ENCODE results near the gene HBA2. TPM values are rescaled to one million over a fixed set of nuclear protein-coding genes. Genes with fewer than 3 reads are reported as not detected.
"Not testable (repeated sequence)": the region's sequence is repeated elsewhere in the genome, so short reads cannot be mapped to it uniquely, and the experiment has no call there.

The HBA2 gene
- total RNA-seq, 1 donor: 22.1 TPM

DNA sequence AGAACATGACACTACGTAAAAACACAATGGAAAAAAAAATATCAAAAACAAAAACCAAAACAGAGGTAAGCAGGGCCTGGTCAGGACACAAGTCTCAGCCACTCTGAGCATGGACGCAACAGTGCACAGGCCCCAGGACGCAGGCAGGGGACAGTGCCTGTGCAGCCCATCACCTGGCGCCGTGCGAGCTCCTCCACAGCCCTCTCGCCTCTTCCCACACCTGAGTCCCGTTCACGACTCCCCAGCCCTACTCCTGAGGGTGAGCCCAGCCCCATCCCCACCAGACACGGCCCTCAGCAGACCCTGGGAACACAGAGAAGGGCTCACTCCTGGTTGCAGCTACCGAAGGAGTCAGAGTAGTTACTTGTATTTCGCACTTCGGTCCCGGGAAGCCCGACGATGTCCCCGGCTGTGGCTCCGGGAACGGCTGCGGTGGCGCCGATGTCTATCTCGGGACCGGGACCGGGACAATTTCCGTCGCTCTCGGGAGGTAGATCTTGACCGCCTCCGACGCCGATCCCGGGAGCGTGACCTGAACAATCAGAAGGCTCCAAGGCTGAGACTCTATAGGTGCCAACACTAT is 17.0 kb downstream of the HBA2 start:
- H3K4me1 ChIP-seq (ENCODE audit: insufficient read depth, low read length): no peaks in the 10 kb centered on the region
- no peaks in the 10 kb centered on the region for H3K27me3 ChIP-seq (ENCODE audit: insufficient read depth, low read length)
- no peaks in the 10 kb centered on the region for H3K9me3 ChIP-seq (ENCODE audit: low read depth, low read length)
- H3K4me3 ChIP-seq (ENCODE audit: low read length): no peak overlapping the region

DNA sequence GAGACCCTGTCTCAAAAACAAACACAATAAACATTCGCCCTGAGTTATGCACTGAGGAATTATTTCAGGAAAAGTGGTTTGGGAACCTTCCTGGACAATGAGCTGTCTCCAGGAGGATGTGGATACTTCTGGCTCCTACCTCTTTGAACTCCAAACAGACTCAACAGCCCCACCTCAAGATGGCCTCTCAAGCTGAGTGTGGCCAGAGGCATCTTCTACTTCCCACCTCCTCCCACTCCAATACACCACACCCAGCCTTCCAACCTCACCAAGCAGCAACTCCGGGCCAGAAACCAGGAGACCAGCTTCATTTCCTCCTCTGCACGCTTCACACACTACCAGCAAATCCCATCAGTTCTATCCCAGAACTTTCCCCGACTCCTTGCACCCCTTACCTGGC is 19.2 kb downstream of the HBA2 start:
- Histone ChIP-seq H3K4me1 (ENCODE audit: insufficient read depth, low read length) (no peaks in the 10 kb centered on the region), H3K9me3 (ENCODE audit: low read depth, low read length) (no peaks in the 10 kb centered on the region), H3K4me3 (ENCODE audit: low read length) (no peak overlapping the region), H3K27me3 (ENCODE audit: insufficient read depth, low read length) (no peaks in the 10 kb centered on the region)

DNA sequence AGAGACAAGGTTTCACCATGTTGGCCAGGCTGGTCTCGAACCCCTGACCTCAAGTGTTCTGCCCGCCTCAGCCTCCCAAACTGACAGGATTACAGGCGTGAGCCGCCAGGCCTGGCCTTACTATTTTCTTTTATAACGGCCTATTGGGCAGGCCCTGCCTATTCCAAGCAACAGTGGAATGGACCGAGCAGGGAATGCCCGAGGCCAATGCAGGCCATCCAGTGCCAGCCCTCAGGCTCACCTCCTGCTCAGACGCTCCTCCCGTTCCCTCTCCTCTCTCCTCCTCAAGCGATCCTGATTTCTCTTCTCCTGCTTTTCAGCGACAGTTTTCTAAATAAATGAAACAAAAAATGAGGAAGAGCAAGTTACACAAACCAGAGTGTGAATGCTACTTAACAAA is 20.0 kb downstream of the HBA2 start:
- Histone ChIP-seq H3K27me3 (ENCODE audit: insufficient read depth, low read length) (no peaks in the 10 kb centered on the region), H3K4me3 (ENCODE audit: low read length) (no peak overlapping the region), H3K4me1 (ENCODE audit: insufficient read depth, low read length) (no peaks in the 10 kb centered on the region), H3K9me3 (ENCODE audit: low read depth, low read length) (no peaks in the 10 kb centered on the region)

DNA sequence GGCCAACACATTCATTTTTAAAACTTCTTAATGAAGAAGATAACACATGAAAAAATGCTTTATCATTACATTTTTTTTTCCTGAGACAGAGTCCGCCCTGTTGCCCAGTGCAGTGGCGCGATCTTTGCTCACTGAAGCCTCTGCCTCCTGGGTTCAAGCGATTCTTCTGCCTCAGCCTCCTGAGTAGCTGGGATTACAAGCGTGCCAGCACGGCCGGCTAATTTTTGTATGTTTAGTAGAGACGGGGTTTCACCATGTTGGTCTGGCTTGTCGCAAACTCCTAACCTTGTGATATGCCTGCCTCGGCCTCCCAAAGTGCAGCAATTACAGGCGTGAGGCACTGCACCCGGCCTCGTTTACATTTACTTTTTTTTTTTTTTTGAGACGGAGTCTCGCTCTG is 20.8 kb downstream of the HBA2 start:
- Histone ChIP-seq H3K4me1 (ENCODE audit: insufficient read depth, low read length) (no peaks in the 10 kb centered on the region), H3K4me3 (ENCODE audit: low read length) (no peak overlapping the region), H3K27me3 (ENCODE audit: insufficient read depth, low read length) (no peaks in the 10 kb centered on the region), H3K9me3 (ENCODE audit: low read depth, low read length) (no peaks in the 10 kb centered on the region)

DNA sequence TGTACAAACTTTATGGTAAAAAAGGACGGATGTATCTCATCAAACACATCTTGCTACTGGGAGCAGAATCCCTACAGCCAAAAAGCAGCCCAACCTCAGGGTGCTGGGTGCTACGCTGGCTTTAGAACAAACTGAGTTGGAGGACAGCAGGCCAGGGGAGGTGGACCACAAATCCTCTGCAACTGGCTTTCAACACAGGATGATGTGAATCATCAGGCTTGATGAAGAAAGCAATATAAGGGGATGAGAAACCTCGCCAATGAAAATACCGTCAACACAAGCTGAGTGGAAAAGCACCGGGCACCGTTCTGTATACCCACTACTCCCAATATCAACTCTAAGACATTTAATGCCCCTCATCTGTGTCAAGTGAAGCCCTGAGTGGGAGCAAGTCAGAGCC is 21.8 kb downstream of the HBA2 start:
- H3K4me1 ChIP-seq (ENCODE audit: insufficient read depth, low read length): no peaks in the 10 kb centered on the region
- no peaks in the 10 kb centered on the region for H3K9me3 ChIP-seq (ENCODE audit: low read depth, low read length)
- H3K27me3 ChIP-seq (ENCODE audit: insufficient read depth, low read length): no peaks in the 10 kb centered on the region
- no peak overlapping the region for H3K4me3 ChIP-seq (ENCODE audit: low read length)

DNA sequence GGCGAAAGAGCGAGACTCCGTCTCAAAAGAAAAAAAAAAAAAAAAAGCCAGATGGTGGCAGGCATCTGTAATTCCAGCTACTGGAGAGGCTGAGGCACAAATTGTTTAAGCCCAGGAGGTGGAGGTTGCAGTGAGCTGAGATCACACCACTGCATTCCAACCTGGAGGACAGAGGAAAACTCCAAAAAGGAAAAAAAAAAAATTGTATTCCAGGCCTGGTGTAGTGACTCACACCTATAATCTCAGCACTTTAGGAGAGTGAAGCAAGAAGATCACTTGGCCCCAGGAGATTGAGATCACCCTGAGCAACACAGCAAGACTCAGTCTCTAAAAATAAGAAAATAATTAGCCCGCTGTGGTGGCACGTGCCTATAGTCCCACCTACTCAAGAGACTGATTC is 27.7 kb downstream of the HBA2 start:
- Histone ChIP-seq H3K9me3 (ENCODE audit: low read depth, low read length) (no peaks in the 10 kb centered on the region), H3K27me3 (ENCODE audit: insufficient read depth, low read length) (no peaks in the 10 kb centered on the region), H3K4me1 (ENCODE audit: insufficient read depth, low read length) (no peaks in the 10 kb centered on the region), H3K4me3 (ENCODE audit: low read length) (no peak overlapping the region)

DNA sequence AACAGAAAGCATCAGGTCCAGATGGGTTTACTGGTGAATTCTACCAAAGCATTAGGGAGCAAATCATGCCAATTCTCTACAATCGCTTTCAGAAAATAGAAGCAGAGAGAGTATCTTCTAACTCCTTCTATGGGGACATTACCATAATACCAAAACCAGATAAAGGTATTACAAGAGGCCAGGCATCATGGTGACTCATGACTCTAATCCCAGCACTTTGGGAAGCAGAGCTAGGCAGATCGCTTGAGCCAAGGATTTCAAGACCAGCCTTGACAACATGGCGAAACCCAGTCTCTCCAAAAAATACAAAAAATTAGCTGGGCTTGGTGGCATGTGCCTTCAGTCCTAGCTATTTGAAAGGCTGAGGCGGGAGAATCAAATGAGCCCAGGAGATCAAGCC is 30.6 kb downstream of the HBA2 start:
- H3K9me3 ChIP-seq (ENCODE audit: low read depth, low read length): no peaks in the 10 kb centered on the region
- no peak overlapping the region for H3K4me3 ChIP-seq (ENCODE audit: low read length)
- H3K4me1 ChIP-seq (ENCODE audit: insufficient read depth, low read length): no peaks in the 10 kb centered on the region
- H3K27me3 ChIP-seq (ENCODE audit: insufficient read depth, low read length): no peaks in the 10 kb centered on the region

DNA sequence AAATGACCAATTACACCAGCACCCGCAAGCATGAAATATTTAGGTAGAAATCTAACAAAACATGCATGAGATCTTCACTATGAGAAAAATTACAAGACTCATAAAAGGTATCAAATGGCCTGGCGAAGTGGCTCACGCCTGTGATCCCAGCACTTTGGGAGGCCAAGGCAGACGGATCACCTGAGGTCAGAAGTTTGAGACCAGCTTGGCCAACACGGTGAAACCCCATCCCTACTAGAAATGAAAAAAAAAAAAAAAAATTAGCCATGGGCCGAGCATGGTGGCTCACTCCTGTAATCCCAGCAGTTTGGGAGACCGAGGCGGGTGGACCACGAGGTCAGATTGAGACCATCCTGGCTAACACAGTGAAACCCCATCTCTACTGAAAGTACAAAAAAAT is 31.4 kb downstream of the HBA2 start:
- not testable (repeated sequence) for H3K4me3 ChIP-seq (ENCODE audit: low read length); H3K9me3 ChIP-seq (ENCODE audit: low read depth, low read length); H3K27me3 ChIP-seq (ENCODE audit: insufficient read depth, low read length); H3K4me1 ChIP-seq (ENCODE audit: insufficient read depth, low read length)

DNA sequence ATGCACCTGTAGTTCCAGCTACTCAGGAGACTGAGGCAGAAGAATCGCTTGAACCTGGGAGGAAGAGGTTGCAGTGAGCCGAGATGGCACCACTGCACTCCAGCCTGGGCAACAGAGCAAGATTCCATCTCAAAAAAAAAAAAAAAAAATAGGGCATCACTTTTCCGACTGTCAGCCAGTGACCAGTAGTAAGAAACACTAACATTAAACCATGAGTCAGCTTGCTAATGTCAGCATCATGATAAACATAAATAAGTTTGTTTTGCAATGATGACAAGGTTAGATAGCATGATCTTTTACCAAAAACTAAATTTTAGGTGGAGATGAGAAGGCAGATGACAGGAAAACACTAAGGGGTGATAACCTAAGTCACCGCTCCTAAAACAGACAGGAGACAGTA is 36.7 kb downstream of the HBA2 start:
- H3K4me3 ChIP-seq (ENCODE audit: low read length); H3K27me3 ChIP-seq (ENCODE audit: insufficient read depth, low read length); H3K9me3 ChIP-seq (ENCODE audit: low read depth, low read length); H3K4me1 ChIP-seq (ENCODE audit: insufficient read depth, low read length): not testable (repeated sequence)

DNA sequence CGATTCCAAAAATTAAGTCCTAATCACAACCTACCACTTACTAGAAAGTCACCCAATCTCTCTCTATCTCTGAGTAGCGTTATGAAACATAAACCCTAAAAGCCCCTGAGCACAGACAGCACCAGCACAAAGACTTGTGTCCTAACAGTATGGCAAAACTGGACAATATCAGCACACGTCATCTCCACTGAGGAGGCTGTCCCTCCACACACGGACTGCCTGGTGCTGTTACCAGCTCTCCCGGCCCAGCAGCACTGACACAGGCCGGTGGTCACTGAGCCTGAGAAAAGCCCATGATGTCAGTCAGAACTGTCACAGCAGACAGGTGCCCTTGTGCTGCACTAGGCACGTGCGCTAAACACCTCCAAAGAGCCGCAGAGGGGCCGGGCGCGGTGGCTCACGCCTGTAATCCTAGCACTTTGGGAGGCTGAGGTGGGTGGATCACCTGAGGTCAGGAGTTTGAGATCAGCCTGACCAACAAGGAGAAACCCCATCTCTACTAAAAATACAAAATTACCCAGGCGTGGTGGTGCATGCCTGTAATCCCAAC is 39.0 kb downstream of the HBA2 start:
- H3K9me3 ChIP-seq (ENCODE audit: low read depth, low read length); H3K4me3 ChIP-seq (ENCODE audit: low read length); H3K4me1 ChIP-seq (ENCODE audit: insufficient read depth, low read length); H3K27me3 ChIP-seq (ENCODE audit: insufficient read depth, low read length): not testable (repeated sequence)

DNA sequence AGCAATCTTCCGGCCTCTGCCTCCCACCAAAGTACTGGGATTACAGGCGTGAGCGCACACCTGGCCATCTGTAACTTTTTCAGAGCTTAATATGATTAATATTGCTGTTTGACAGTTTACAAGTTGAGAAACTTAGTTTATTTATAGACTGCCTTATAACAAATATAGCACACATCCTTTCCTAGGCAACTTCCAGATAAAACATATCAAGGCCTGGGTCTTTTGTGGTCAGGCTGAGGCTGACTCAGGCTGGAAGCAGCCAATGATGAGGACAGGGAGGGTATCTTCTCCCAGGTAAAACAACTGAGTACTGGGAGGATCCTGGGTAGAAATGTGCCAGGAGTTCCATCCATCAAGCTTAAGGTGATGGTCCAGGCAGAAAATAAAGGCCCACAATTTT is 40.3 kb downstream of the HBA2 start:
- Histone ChIP-seq H3K9me3 (ENCODE audit: low read depth, low read length) (no peaks in the 10 kb centered on the region), H3K4me3 (ENCODE audit: low read length) (no peak overlapping the region), H3K27me3 (ENCODE audit: insufficient read depth, low read length) (no peaks in the 10 kb centered on the region), H3K4me1 (ENCODE audit: insufficient read depth, low read length) (no peaks in the 10 kb centered on the region)

DNA sequence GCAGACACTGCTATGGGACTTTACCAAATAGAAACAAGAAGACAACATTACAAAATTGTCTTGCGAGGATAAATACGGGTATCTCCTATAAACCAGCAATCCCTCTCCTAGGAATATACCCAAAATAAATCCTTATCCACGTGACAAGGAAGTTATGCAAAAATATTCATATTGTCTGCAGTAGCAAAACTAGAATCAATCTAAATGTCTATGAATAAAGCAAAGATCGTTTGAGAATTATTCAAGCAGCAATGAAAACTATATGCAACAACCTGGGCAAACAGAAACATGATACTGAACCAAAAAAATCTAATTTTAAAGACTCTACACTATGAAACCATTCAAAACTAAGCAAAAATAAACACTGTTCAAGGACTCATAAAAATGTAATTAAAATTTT is 47.3 kb downstream of the HBA2 start:
- Histone ChIP-seq H3K9me3 (ENCODE audit: low read depth, low read length) (no peaks in the 10 kb centered on the region), H3K27me3 (ENCODE audit: insufficient read depth, low read length) (no peaks in the 10 kb centered on the region), H3K4me1 (ENCODE audit: insufficient read depth, low read length) (no peaks in the 10 kb centered on the region), H3K4me3 (ENCODE audit: low read length) (no peak overlapping the region)

Other genes with a start within 250 kb of the HBA2 start
- gene POLR3K, start 119.3 kb upstream of the HBA2 start, total RNA-seq: 2.0 TPM
- 6.7 TPM for gene SNRNP25, start 119.0 kb upstream of the HBA2 start, total RNA-seq
- 0.21 TPM for gene RHBDF1, start 100.2 kb upstream of the HBA2 start, total RNA-seq
- 26.2 TPM for gene MPG, start 94.7 kb upstream of the HBA2 start, total RNA-seq
- gene NPRL3, start 34.2 kb upstream of the HBA2 start, total RNA-seq: 5.5 TPM
- not detected for gene HBZ, start 20.2 kb upstream of the HBA2 start, total RNA-seq
- not detected for gene HBM, start 6.9 kb upstream of the HBA2 start, total RNA-seq
- 28.3 TPM for gene HBA1, start 3.8 kb downstream of the HBA2 start, total RNA-seq
- gene HBQ1, start 7.6 kb downstream of the HBA2 start, total RNA-seq: not detected
- 101 TPM for gene LUC7L, start 56.6 kb downstream of the HBA2 start, total RNA-seq
- 22.1 TPM for gene FAM234A, start 61.9 kb downstream of the HBA2 start, total RNA-seq
- not detected for gene RGS11, start 103.1 kb downstream of the HBA2 start, total RNA-seq
- not detected for gene ARHGDIG, start 107.7 kb downstream of the HBA2 start, total RNA-seq
- gene PDIA2, start 110.3 kb downstream of the HBA2 start, total RNA-seq: not detected
- 35.8 TPM for gene AXIN1, start 179.8 kb downstream of the HBA2 start, total RNA-seq
- gene MRPL28, start 197.7 kb downstream of the HBA2 start, total RNA-seq: 19.9 TPM
- gene PGAP6, start 209.1 kb downstream of the HBA2 start, total RNA-seq: 24.8 TPM
- gene NME4, start 224.3 kb downstream of the HBA2 start, total RNA-seq: 15.0 TPM
- 2.9 TPM for gene DECR2, start 229.0 kb downstream of the HBA2 start, total RNA-seq